ENCODE results near the gene PTPRF. TPM values are rescaled to one million over a fixed set of nuclear protein-coding genes. Genes with fewer than 3 reads are reported as not detected.

Gene PTPRF
- total RNA-seq, 1 donor from 2014 or later: 66.7 TPM

GRCh38 chr1:43563876-43564539, 33.3 kb downstream of the PTPRF start:
- Mint-ChIP-seq H3K36me3 (ENCODE audit: low read depth) (no peaks in the 10 kb centered on the region), H3K27me3 (ENCODE audit: low read depth) (no peaks in the 10 kb centered on the region), H3K9me3 (ENCODE audit: low read depth) (no peaks in the 10 kb centered on the region), H3K27ac (ENCODE audit: unreplicated experiment) (peak overlapping the region; percentile 52), H3K4me1 (ENCODE audit: low read depth) (peaks cover 16% of the 10 kb centered on the region), H3K4me3 (ENCODE audit: unreplicated experiment) (no peak overlapping the region)
- no peak for TF ChIP-seq CTCF (IDR thresholded peaks at IDR 0.05)
- DNase-seq (ENCODE audit: low spot score): no peak

GRCh38 chr1:43564551-43565348, 34.1 kb downstream of the PTPRF start:
- Mint-ChIP-seq H3K27me3 (ENCODE audit: low read depth) (no peaks in the 10 kb centered on the region), H3K36me3 (ENCODE audit: low read depth) (no peaks in the 10 kb centered on the region), H3K27ac (ENCODE audit: unreplicated experiment) (no peak overlapping the region), H3K4me1 (ENCODE audit: low read depth) (peaks cover 16% of the 10 kb centered on the region), H3K4me3 (ENCODE audit: unreplicated experiment) (no peak overlapping the region), H3K9me3 (ENCODE audit: low read depth) (no peaks in the 10 kb centered on the region)
- TF ChIP-seq CTCF (IDR thresholded peaks at IDR 0.05): no peak
- no peak for DNase-seq (ENCODE audit: low spot score)

GRCh38 chr1:43565600-43566360, 35.1 kb downstream of the PTPRF start:
- Mint-ChIP-seq H3K27me3 (ENCODE audit: low read depth) (no peaks in the 10 kb centered on the region), H3K4me3 (ENCODE audit: unreplicated experiment) (peak overlapping the region; percentile 40), H3K36me3 (ENCODE audit: low read depth) (peaks cover 1% of the 10 kb centered on the region), H3K4me1 (ENCODE audit: low read depth) (peaks cover 16% of the 10 kb centered on the region), H3K9me3 (ENCODE audit: low read depth) (no peaks in the 10 kb centered on the region), H3K27ac (ENCODE audit: unreplicated experiment) (no peak overlapping the region)
- no peak for TF ChIP-seq CTCF (IDR thresholded peaks at IDR 0.05)
- no peak for DNase-seq (ENCODE audit: low spot score)

GRCh38 chr1:43566382-43567044, 35.8 kb downstream of the PTPRF start:
- TF ChIP-seq CTCF (IDR thresholded peaks at IDR 0.05): no peak
- H3K36me3 Mint-ChIP-seq (ENCODE audit: low read depth): peaks cover 7% of the 10 kb centered on the region

GRCh38 chr1:43569175-43569574, 38.5 kb downstream of the PTPRF start:
- TF ChIP-seq CTCF (IDR thresholded peaks at IDR 0.05): no peak
- Mint-ChIP-seq H3K9me3 (ENCODE audit: low read depth) (no peaks in the 10 kb centered on the region), H3K4me1 (ENCODE audit: low read depth) (peaks cover 10% of the 10 kb centered on the region), H3K27me3 (ENCODE audit: low read depth) (no peaks in the 10 kb centered on the region), H3K27ac (ENCODE audit: unreplicated experiment) (no peak overlapping the region), H3K36me3 (ENCODE audit: low read depth) (peaks cover 11% of the 10 kb centered on the region), H3K4me3 (ENCODE audit: unreplicated experiment) (no peak overlapping the region)
- DNase-seq (ENCODE audit: low spot score): no peak

More at GRCh38 chr1:43566382-43567044, 35.8 kb downstream of the PTPRF start:
- no peaks in the 10 kb centered on the region for H3K9me3 Mint-ChIP-seq (ENCODE audit: low read depth)
- H3K27ac Mint-ChIP-seq (ENCODE audit: unreplicated experiment): no peak overlapping the region
- no peak for DNase-seq (ENCODE audit: low spot score)
- peaks cover 16% of the 10 kb centered on the region for H3K4me1 Mint-ChIP-seq (ENCODE audit: low read depth)
- H3K4me3 Mint-ChIP-seq (ENCODE audit: unreplicated experiment): peak overlapping the region; percentile 36
- no peaks in the 10 kb centered on the region for H3K27me3 Mint-ChIP-seq (ENCODE audit: low read depth)
